ENCODE measurements around the gene LUZP2. TPM values are rescaled to one million over a fixed set of nuclear protein-coding genes. Genes with fewer than 3 reads are reported as not detected.

The LUZP2 gene
- total RNA-seq, 4 donors from 2014 or later: 0.19 to 0.99 TPM; not detected in 2

GRCh38 chr11:24709928-24710565 is 213.2 kb downstream of the LUZP2 start:
- H3K4me3 ChIP-seq: no peak overlapping the region
- H3K27ac ChIP-seq (replicated peaks in 1 of 4): no peak overlapping the region
- intact Hi-C loops (cut with DNase I): no loop called here
- 50% methylated on average over 2 of the region's 2 CpGs for WGBS
- H3K27me3 ChIP-seq: no peaks in the 10 kb centered on the region
- no peaks in the 10 kb centered on the region for H3K9me3 ChIP-seq
- no peaks in the 10 kb centered on the region for H3K36me3 ChIP-seq
- H3K4me1 ChIP-seq: no peaks in the 10 kb centered on the region
- DNase-seq (ENCODE audit: extremely low spot score): no peak
- TF ChIP-seq CTCF (IDR thresholded peaks at IDR 0.05) (no peak), POLR2AphosphoS5 (IDR thresholded peaks at IDR 0.05) (no peak), POLR2A (IDR thresholded peaks at IDR 0.05; ENCODE audit: low read depth) (no peak), EP300 (IDR thresholded peaks at IDR 0.05) (no peak)

GRCh38 chr11:24714601-24715000 is 217.7 kb downstream of the LUZP2 start:
- Histone ChIP-seq H3K27me3 (no peaks in the 10 kb centered on the region), H3K36me3 (no peaks in the 10 kb centered on the region), H3K9me3 (no peaks in the 10 kb centered on the region), H3K4me1 (no peaks in the 10 kb centered on the region), H3K4me3 (no peak overlapping the region), H3K27ac (replicated peaks in 1 of 4) (no peak overlapping the region)
- WGBS: 83% methylated on average over 1 of the region's 1 CpG
- no peak for DNase-seq (ENCODE audit: extremely low spot score)
- no peak for TF ChIP-seq POLR2AphosphoS5 (IDR thresholded peaks at IDR 0.05)
- TF ChIP-seq POLR2A (IDR thresholded peaks at IDR 0.05; ENCODE audit: low read depth): no peak
- no peak for TF ChIP-seq EP300 (IDR thresholded peaks at IDR 0.05)
- TF ChIP-seq CTCF (IDR thresholded peaks at IDR 0.05): no peak
- intact Hi-C loops (cut with DNase I): no loop called here

- TF ChIP-seq POLR2AphosphoS5 (IDR thresholded peaks at IDR 0.05) (no peak), EP300 (IDR thresholded peaks at IDR 0.05) (no peak), CTCF (IDR thresholded peaks at IDR 0.05) (no peak), POLR2A (IDR thresholded peaks at IDR 0.05; ENCODE audit: low read depth) (no peak)
- H3K9me3 ChIP-seq: no peaks in the 10 kb centered on the region
- intact Hi-C loops (cut with DNase I): no loop called here
- H3K27ac ChIP-seq (replicated peaks in 1 of 4): no peak overlapping the region
- WGBS: 83% methylated on average over 5 of the region's 5 CpGs
- H3K27me3 ChIP-seq: no peaks in the 10 kb centered on the region
- H3K36me3 ChIP-seq: no peaks in the 10 kb centered on the region
- no peaks in the 10 kb centered on the region for H3K4me1 ChIP-seq
- no peak overlapping the region for H3K4me3 ChIP-seq
- no peak for DNase-seq (ENCODE audit: extremely low spot score)
These were observed 219.6 kb downstream of the LUZP2 start for GRCh38 chr11:24716403-24716802.

GRCh38 chr11:24723231-24723630 is 226.4 kb downstream of the LUZP2 start:
- no peak overlapping the region for H3K27ac ChIP-seq (replicated peaks in 1 of 4)
- intact Hi-C loops (cut with DNase I): no loop called here
- H3K36me3 ChIP-seq: no peaks in the 10 kb centered on the region

More at GRCh38 chr11:24723231-24723630, 226.4 kb downstream of the LUZP2 start:
- no peak for DNase-seq (ENCODE audit: extremely low spot score)
- no peak for TF ChIP-seq CTCF (IDR thresholded peaks at IDR 0.05)
- TF ChIP-seq EP300 (IDR thresholded peaks at IDR 0.05): no peak
- TF ChIP-seq POLR2AphosphoS5 (IDR thresholded peaks at IDR 0.05): no peak
- no peak for TF ChIP-seq POLR2A (IDR thresholded peaks at IDR 0.05; ENCODE audit: low read depth)
- Histone ChIP-seq H3K4me1 (no peaks in the 10 kb centered on the region), H3K9me3 (no peaks in the 10 kb centered on the region), H3K4me3 (no peak overlapping the region), H3K27me3 (no peaks in the 10 kb centered on the region)
- WGBS: 93% methylated on average over 5 of the region's 5 CpGs
